Activated CD4-positive, alpha-beta T cell treated with anti-CD3 and anti-CD28 coated beads, Interleukin-2, amount 50 U/mL, for 4 hours (primary cell): ENCODE measurements around the gene LTN1.

ENCODE experiments used
- DNase-seq, 2 experiments: peaks; one replicate each; pipeline ENCODE4 v3.0.0-alpha.2; 2020

LTN1 gene

GRCh38 chr21:28928578-28929420 lies 63.9 kb downstream of the LTN1 start:
- no peak for DNase-seq

- no peak for DNase-seq
Observed at GRCh38 chr21:28927130-28927529, 65.5 kb downstream of the LTN1 start.

GRCh38 chr21:28923439-28923975 lies 69.2 kb downstream of the LTN1 start:
- no peak for DNase-seq

- no peak for DNase-seq
Observed at GRCh38 chr21:28922368-28922767, 70.3 kb downstream of the LTN1 start.

DNA sequence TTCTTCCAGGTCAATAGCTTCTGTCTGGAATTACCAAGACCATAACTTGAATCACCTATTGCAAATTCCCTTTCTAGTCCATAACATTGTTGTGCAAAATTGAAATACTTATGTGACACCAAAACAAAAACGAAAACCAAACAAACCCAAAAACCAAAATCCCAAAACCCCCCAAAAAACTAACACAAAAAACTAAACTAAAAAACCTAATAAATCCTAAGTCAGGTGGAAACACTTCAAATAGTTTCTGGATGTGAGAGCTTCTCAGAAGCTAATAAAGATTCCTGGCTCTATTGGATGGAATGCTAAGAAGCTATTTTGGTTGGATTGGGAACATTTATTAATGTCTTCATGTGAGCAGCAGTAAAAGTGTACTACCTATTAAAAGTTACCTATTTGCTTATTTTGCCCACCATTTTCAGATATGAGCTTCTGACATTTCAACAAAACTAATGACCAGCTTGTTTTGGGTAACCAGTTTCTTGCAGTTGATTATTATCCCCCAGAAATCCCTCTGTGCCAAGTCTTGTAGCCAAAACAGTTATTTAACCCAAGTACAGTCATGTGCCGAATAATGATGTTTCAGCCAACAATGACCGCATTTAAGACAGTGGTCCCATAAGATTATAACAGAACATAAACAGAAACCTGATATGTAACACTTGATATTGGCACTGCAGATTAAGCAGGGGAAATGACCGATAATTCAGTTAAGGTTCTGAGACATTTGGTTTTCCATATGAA lies 76.4 kb downstream of the LTN1 start:
- no peak for DNase-seq

- no peak for DNase-seq
Observed at GRCh38 chr21:28913071-28913470, 79.6 kb downstream of the LTN1 start.

GRCh38 chr21:28910280-28910887 lies 82.3 kb downstream of the LTN1 start:
- no peak for DNase-seq

DNA sequence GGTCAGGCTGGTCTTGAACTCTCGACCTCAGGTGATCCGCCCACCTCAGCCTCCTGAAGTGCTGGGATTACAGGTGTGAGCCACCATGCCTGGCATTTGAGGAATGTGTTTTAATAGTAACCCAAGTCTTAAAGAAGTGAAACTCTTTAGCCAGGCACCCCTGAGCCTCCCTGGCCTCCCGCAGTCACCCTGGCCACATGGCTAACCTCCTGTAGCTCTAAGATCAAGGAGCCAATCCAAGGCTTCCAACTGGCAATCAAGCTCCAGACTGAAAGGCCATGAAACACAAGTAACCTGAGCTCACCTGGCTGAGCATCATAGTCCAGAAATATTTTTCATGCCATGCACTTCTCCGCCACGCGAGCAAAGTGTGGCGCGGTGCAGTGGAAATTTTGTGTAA lies 84.3 kb downstream of the LTN1 start:
- DNase-seq: no peak

DNA sequence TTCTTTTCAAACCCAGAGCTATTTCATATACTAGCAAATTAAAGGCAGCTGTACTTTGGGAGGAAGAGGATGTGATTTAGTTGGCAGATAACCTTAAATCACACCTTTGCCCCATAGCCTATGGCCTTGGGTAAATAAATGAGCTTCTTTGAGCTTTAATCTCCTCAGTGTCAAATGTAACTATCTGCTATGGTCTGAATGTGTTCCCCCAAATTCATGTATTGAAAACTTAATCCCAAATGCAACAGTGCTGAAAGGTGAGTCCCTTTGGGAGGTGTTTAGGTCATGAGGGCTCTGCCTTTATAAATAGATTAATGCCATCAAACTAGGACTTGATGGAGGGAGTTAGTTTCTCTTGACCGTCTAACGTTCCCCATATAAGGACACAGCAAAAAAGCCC lies 85.8 kb downstream of the LTN1 start:
- no peak for DNase-seq

GRCh38 chr21:28906236-28906635 lies 86.4 kb downstream of the LTN1 start:
- no peak for DNase-seq

DNA sequence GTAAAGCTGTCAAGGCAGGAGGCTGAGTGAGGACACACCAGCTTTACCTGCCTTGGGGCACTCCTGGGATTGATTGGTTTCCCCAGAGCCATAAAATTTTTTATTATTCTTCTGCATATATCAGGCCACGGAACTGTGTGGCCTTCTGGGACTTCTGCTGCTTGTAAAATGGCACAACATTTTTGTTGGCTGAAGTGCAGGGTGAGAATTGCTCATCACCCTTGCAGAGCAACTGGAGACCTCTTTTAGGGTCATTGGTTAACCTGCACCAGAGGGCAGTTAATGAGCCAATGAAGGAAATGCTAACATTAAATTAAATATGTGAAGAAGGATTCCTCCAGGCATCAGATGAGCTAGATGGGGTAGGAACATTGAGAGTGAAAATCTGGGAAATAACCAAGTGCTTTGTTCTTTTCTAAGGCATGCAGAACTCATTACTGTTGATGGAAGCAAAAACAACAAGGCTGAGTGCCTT lies 87.7 kb downstream of the LTN1 start:
- no peak for DNase-seq

GRCh38 chr21:28903448-28903847 lies 89.2 kb downstream of the LTN1 start:
- no peak for DNase-seq

DNA sequence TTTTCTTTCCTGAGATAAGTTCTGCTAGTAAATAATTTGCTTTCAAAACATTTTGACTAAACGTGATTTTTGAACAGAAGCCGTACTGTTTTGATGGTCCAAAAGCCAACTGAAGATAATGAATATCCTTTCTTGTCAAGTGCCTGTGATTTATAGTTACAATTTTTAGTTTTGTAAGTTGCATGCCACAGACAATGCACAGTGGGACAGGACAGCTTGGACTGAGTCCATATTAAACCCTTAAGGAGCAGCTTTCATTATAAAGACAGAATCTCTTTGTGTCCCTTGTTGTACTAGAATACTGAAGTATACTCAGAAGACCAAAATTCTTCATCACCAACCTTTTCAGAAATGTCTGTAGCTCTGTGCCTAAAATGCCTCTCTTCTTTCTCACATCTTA lies 92.2 kb downstream of the LTN1 start:
- DNase-seq: no peak

DNA sequence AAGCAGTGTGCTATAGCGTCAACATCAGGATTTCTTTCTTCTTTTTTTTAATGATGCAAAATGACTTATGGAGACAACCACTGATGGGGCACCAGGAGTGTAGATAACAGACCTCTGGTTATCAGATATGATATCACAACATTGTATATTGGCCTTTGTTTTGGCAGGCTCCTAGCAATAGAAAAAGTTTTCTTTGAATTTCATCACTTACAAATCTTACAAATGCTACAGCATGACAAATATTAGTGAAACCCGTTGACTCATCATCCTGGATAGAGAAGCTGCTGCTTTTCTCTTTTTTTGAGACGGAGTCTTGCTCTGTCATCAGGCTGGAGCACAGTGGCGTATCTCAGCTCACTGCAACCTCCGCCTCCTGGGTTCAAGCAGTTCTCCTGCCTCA lies 92.9 kb downstream of the LTN1 start:
- no peak for DNase-seq

DNA sequence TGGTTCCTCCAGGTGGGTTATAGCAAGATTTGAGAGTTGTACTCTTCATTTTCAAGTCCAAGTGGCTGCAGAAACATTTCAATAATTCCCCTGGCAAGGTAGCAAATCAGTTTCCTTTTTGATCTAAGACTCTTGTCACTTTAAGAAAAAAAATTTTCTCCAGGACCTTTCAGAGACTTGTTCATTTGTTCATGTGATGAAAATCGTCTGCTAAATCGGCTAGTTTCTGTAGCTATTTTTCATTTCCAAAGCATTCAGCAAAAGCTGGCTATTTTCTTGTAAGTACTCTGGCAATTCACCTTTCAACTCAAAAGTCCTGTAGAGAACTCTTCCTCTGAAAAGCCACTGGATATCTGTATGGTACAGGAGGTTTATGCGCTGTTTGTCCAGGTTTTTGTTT lies 93.5 kb downstream of the LTN1 start:
- DNase-seq: no peak

DNA sequence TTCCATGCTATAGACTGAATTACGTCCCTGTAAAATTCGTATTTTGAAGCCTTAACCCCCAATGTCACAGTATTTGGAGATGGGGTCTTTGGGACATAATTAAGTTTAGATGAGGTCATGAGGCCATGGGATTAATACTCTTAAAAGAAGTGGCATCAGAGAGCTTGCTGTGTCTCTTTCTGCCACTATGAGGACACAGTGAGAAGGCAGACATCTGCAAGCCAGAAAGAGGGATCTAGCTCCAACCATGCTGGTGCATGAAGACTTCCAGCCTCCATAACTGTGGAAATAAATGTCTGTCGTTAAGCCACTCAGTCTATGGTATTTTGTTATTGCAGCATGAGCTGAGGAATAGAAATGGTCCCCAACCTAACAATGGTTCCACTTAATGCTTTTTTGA lies 99.0 kb downstream of the LTN1 start:
- no peak for DNase-seq

GRCh38 chr21:28892199-28893111 lies 100.2 kb downstream of the LTN1 start:
- DNase-seq: no peak

DNA sequence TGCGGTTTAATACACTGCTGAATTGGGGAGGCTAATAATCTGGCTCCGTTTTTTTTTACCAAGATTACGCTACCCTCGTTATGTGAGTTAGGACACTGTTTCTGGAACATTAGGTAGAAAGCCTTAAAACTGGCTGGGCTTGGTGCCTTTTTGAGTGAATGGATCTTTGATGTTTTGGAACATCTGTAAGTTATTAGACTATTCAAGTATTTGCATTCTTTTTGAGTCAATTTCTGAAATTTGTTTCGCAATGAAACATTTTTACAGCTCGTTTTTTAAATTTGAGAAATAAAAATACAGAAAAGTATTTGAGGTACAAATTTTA lies 106.9 kb downstream of the LTN1 start:
- DNase-seq: no peak

DNA sequence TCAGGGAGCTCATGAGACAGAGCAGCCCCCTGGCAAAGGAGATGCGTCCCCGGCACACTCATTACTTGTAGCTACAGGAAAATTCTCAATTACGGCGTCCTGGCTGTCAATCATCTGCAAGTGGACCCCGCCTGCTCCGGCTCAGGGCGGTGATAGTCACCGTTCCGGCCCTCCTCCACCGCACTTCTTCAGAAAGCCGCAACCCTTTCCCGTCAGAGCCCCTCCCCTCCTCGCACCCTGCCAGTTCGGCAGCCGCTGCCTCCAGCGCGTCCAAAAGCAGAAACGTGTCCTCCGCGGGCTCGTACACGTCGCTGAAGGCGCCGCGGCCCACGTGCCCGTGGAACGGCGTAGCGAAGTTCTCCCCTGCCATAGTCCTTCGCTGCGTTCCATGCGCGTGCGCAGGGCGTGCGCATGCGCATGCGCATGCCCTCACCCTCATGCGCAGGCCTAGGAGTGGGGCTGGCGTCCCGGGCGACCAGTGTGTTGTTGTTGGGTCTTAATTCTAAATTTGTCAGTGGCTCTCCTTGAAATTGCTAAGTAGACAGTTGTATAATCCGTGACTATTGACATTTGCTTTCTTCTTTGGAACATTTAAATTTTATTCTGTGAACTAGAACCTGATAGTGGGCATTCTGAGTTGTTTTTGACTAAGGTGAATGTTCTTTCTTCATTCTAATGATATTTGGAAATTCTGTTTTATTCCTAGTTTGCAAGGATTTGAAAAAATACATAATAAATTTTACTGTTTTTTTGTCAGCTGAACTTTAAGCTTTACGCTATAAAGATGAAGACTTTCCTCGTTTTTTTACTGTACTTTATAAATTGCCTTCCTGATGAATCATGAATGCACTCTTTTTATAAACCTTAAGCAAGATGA lies 107.5 kb downstream of the LTN1 start:
- peak; percentile 90 to 92 for DNase-seq

DNA sequence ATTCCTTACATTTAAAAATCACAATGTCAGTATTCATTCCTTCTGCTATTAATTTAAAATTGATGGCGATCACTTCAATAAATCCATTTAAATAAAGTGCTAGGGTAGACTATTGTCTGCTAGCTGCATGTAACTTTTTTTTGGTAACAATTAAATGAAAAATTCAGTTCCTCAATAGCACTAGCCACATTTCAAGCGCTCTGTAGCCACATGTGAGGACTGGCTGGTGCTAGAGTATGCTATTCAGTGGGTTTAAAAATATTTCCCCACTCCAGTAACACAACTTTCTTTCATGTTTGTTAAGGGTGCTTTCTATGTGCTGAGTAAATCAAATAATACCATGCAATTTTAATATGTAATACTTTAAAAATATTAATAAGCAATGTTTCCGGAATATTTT lies 108.2 kb downstream of the LTN1 start:
- DNase-seq: peak in 1 of 2 experiments; percentile 2

- no peak for DNase-seq
Observed at GRCh38 chr21:28883931-28884330, 108.7 kb downstream of the LTN1 start.

GRCh38 chr21:28882345-28882744 lies 110.3 kb downstream of the LTN1 start:
- no peak for DNase-seq
